ENCODE measurements around the gene TMPRSS11E.
"Not testable (repeated sequence)": the region's sequence is repeated elsewhere in the genome, so short reads cannot be mapped to it uniquely, and the experiment has no call there.

Gene TMPRSS11E

GRCh38 chr4:68447201-68447600, at the start of gene TMPRSS11E:
Gene TMPRSS11E (plus strand): TSS chr4:68447463. CDS start chr4:68447513, 50 bp downstream.
- no peak for DNase-seq (ENCODE audit: low read depth)

DNA sequence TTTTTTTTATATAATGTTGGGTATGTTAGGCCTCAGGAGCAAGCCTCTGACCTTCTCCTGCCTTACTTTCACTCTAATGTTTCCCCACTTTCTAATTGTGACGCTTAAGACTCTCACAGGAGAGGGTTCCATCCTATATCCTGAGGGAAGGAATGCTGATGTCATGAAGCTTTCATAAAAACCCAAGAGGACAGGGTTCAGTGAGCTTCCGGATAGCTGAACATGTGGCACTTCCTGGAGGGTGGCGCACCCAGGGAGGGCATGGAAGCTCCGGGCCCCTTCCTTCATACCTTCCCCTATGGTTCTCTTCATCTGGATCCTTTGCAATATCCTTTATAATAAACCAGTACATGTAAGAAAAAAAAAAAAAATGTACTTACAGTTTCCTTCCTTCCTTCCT, 48.0 kb upstream of the TMPRSS11E start:
- DNase-seq (ENCODE audit: low read depth): no peak

DNA sequence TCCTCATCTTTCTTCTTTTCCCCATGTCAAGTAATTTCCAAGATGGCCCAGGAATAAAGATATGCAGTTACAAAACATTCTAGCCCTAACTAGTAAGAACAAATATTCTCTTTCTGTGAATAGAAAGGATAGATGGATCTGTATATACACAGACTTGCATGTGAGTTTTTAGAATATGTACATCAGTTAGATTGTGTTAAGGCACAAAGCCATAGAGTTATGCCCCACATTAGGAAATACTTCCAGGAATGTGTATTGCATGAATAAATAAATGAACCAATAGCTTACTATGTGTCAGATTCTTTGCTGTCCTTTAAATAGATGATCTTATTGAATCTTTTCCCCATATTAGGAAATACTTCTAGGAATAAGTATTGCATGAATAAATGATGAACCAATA, 46.0 kb upstream of the TMPRSS11E start:
- no peak for DNase-seq (ENCODE audit: low read depth)

DNA sequence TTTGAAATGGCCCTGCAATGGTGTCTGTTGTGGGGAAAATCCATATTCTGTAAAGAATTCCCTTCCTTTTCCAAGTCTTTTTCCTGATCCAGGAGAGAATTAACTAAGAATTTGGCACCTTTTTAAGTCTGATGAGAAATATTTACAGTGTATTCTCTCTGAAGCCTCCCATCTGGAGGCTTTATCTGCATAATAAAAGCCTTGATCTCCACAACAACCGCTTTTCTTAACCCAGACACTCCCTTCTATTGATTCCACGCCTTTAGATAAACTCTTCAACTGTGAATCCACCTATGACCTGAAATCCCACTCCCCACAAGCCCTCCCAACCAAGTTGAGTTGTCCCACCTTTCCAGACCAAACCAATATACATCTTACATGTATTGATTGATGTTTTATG, 43.1 kb upstream of the TMPRSS11E start:
- no peak for DNase-seq (ENCODE audit: low read depth)

DNA sequence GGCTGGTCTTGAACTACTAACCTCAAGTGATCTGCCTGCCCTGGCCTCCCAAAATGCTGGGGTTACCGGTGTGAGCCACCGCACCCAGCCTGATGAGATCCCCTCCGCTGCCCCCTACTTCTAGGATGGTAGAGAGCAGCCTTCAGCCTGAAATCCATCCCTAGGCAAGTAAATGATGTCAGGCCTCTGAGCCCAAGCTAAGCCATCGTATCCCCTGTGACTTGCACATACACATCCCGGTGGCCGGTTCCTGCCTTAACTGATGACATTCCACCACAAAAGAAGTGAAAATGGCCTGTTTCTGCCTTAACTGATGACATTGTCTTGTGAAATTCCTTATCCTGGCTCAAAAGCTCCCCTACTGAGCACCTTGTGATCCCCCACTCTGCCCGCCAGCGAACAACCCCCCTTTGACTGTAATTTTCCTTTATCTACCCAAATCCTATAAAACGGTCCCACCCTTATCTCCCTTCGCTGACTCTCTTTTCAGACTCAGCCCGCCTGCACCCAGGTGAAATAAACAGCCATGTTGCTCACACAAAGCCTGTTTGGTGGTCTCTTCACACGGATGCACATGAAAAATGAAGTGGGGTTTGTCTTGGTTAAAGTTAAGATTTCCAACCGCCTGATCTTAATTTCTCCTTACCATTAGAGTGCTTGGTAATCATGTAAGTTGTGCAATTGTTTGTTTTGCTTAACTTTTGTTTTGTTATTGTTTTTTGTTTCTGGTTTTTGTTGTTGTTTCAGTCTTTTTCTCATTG, 41.4 kb upstream of the TMPRSS11E start:
- not testable (repeated sequence) for DNase-seq (ENCODE audit: low read depth)

- DNase-seq (ENCODE audit: low read depth): no peak
Observed at GRCh38 chr4:68406479-68406859, 40.8 kb upstream of the TMPRSS11E start.

- not testable (repeated sequence) for DNase-seq (ENCODE audit: low read depth)
Observed at GRCh38 chr4:68407015-68407867, 40.0 kb upstream of the TMPRSS11E start.

- DNase-seq (ENCODE audit: low read depth): no peak
Observed at GRCh38 chr4:68407868-68408190, 39.4 kb upstream of the TMPRSS11E start.

DNA sequence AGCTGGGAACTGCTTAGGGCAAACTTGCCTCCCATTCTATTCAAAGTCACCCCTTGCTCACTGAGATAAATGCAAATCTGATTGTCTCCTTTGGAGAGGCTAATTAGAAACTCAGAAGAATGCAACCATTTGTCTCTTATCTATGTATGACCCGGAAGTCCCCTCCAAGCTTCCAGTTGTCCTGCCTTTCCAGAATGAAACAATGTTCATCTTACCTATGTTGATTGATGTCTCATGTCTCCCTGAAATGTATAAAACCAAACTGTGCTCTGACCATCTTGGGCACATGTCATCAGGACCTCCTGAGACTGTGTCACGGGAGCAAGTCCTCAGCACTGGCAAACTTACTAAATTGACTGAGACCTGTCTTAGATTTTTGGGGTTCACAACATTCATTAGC, 37.1 kb upstream of the TMPRSS11E start:
- DNase-seq (ENCODE audit: low read depth): no peak

- no peak for DNase-seq (ENCODE audit: low read depth)
Observed at GRCh38 chr4:68410643-68411042, 36.6 kb upstream of the TMPRSS11E start.

DNA sequence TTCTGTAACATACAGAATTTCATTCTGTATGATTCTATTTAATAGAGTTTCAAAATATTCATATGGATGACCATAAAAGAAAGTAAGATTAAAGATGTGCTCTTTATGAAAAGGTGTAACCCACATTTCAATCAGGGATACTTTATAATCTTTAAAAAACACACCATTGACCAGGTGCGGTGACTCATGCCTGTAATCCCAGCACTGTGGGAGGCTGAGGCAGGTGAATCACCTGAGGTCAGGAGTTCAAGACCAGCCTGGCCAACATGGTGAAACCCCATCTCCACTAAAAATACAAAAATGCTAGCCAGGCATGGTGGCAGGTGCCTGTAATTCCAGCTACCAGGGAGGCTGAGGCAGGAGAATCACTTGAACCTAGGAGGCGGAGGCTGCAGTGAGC, 35.2 kb upstream of the TMPRSS11E start:
- DNase-seq (ENCODE audit: low read depth): not testable (repeated sequence)

- DNase-seq (ENCODE audit: low read depth): no peak
Observed at GRCh38 chr4:68416591-68416990, 30.7 kb upstream of the TMPRSS11E start.

DNA sequence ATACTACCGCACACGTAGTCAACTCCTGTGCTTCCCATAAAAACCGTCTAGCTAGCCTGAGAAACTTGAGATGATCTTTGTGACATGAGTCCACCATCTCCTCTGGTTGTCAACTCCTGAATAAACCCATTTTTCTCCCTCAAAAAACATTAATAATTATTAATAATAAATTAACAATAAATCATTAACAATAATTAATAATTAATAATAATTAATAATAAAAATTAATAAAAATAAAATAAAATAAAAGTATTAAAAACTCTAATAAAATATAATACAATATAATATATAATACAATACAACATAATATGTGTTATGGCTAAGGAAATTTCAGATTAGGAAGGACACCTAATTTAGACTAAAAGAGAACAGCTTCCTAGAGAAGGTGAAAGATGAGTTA, 20.7 kb upstream of the TMPRSS11E start:
- no peak for DNase-seq (ENCODE audit: low read depth)

DNA sequence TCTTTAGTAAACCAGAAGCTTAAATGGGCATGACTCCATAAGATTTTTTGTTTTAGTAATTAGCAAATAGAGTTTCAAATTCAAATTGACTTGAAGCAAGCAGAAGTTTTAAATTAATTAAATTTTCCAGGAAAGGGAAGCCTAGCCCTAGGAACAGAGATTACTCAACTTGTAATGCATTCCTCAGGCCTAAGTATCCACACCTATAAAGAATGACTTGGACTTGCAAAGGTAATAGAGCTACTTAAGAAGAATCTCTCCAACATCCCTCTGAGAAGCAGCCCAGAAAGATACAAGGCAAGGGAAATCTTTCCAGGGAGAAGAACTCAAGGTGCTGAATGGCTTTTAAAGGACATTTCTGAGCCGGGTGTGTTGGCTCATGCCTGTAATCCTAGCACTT, 16.9 kb upstream of the TMPRSS11E start:
- DNase-seq (ENCODE audit: low read depth): no peak

GRCh38 chr4:68432320-68432719, 14.9 kb upstream of the TMPRSS11E start:
- no peak for DNase-seq (ENCODE audit: low read depth)

GRCh38 chr4:68433582-68433981, 13.7 kb upstream of the TMPRSS11E start:
- DNase-seq (ENCODE audit: low read depth): no peak

GRCh38 chr4:68434277-68434676, 13.0 kb upstream of the TMPRSS11E start:
- no peak for DNase-seq (ENCODE audit: low read depth)

DNA sequence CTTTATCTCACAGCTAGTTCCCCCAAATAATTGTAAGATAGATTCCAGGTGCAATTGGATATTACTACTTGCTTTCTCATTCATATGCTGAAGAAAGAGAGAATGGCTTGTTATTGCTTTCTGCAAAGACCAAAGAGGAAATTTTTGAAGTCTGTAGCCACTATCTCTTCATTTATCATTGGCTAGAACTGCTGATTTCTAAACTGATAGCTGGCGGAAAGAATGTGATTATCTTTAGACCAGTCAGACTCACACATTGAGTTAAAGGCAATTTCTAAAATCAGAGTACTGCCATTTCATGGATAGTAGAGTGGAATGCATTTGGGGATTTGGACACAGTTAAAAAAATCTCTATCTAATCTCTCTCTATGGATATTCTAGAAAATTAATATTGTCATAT, 12.4 kb upstream of the TMPRSS11E start:
- no peak for DNase-seq (ENCODE audit: low read depth)

- no peak for DNase-seq (ENCODE audit: low read depth)
Observed at GRCh38 chr4:68445111-68445510, 2.2 kb upstream of the TMPRSS11E start.

DNA sequence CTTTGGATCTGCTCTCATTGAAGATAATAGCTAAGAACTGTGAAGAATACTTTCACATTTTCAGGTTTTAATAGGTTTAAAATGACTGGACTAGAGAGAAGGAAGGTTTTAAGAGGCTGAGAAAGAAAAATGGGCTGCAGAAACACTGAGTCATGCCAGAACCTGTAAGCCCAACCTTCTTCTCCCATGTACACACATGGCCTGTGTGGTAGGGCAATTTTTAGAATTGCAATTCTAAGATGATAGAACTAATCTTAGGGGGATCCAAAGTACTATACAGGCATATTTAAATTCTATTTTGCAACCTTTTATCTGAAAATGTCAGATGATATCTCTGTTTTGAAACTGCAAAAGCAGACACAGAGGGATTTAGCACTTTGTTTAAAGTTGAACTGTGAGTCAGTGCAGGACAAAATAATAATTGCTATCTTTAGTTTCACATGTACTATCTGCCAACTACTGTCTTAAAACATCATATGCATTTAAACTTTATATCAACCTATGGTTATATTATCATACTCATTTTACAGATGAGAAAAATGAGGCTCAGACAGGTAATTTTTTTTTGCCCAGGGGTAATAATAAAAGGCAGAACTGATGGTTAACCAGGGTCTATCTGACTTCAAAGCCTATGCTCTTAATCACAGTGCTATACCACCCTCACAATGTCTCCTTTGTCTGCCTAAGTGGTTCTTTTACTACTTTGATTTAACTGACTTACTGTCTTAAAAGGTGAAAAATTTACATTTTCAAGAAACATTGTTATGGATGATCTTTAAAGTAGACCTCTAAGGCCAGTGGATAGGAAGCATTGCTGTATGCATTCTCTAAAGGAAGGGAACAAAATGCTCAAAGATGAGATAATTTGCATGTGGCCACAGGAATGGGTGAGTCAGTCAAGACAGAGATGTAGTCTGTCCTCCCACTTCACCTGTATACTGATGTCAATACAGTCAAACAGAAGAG, 4.3 kb downstream of the TMPRSS11E start:
- DNase-seq (ENCODE audit: low read depth): no peak

GRCh38 chr4:68460085-68460484, 12.8 kb downstream of the TMPRSS11E start:
- DNase-seq (ENCODE audit: low read depth): no peak

- no peak for DNase-seq (ENCODE audit: low read depth)
Observed at GRCh38 chr4:68461790-68462189, 14.5 kb downstream of the TMPRSS11E start.

Measured in non-pigmented ciliary epithelial cell (primary cell).